Activated naive CD4-positive, alpha-beta T cell treated with Interleukin-2 at 50 U/mL for 16 hours (primary cell): ENCODE data around the gene SCN5A.

ENCODE experiments used
- DNase-seq: peaks from one replicate; pipeline ENCODE4 v3.0.0-alpha.2; 2020

The SCN5A gene

GRCh38 chr3:38598791-38599190 is 50.7 kb downstream of the SCN5A start:
- DNase-seq = no peak

GRCh38 chr3:38597502-38598060 is 51.9 kb downstream of the SCN5A start:
- no peak for DNase-seq

- DNase-seq = no peak
Measured at GRCh38 chr3:38595393-38595792, 54.1 kb downstream of the SCN5A start.

GRCh38 chr3:38590521-38590920 is 59.0 kb downstream of the SCN5A start:
- DNase-seq = no peak

DNA sequence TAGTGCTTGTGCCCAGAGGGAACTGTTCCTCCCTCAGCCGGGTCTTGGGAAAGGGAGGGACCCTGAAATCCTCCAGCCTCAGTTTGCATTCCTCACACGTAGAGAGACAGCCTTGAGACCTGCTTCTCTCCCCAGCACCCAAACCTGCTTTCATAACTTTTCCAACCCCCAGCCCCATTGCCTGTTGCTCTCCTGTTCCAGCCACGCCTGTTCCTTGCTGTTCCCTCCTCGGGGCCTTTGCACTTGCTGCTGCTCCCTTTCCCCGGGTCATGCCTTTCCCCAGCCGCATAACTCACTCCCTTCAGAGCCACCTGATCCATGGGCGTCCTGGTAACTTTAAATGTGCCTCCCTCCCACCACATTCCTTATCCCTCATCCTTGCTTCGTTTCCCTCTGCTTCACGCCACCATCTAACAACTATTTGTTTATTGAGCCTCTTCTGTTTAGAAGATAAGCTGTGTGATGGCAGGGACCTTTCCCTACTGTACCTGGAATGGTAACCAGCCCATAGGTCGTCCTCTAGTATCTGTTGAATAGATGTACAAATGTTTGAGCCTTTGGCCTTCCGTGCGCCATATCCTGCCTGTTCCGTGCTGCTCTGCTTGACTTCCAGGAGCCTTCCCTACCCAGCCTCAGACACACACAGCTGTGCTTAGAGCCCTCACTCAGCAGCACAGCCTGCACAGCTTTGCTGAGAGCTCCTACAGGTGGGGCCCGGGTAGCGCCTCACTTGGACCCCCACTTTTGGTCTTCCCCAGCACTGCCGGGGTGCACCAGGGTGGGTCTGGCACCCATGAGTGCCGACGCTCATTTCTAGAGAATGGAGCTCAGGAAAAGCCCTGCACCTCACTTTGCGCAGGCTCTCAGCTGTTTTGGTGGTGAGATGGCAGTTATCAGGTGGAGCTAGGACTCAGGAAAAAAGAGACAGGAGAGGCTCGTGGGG is 60.2 kb downstream of the SCN5A start:
- DNase-seq = no peak

- DNase-seq = no peak
Measured at GRCh38 chr3:38588371-38588971, 61.0 kb downstream of the SCN5A start.

- no peak for DNase-seq
Measured at GRCh38 chr3:38587548-38588131, 61.8 kb downstream of the SCN5A start.

DNA sequence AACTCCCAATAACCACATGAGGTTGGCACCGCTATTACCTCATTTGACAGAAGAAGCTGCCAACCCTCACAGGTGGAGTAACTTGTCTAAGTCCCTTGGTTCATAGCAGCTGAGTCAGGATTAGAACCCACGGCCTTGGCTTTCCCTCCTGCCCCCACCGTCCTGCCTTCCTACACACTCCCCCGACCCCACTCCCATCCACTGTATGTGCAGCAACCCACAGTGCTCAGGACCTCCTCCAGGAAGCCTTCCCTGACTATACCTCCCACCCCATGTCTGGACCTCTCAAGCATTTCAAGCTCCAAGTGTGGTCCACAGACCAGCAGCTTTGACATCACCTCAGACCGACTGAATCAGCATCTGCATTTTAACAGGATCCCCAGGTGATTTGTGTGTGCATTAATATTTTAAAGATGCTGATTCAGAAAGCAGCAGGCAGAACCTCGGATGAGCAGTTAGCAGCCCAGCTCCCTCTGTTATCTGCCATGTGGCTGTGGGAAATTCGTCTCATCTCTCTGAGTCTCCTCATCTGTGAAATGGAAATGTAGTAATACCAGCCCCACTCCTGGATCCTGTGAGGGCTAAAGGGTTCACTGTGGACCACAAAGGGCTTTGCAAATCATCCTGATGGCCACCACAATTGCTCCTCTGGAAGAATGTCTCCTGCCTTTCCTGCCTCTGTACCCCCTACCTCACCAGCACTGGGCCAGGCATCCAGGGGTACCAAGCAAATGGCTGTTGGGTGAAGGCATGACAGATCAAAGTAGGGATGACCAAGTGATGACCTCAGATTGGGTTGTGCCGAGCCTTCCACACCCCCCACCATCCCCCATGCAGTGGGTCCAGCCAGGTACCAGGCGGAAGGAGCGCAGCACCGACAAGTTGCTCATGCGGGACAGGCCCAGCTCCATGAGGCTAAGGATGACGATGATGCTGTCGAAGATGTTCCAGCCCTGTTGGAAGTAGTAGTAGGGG is 62.7 kb downstream of the SCN5A start:
- no peak for DNase-seq

GRCh38 chr3:38585791-38586420 is 63.6 kb downstream of the SCN5A start:
- DNase-seq = no peak

DNA sequence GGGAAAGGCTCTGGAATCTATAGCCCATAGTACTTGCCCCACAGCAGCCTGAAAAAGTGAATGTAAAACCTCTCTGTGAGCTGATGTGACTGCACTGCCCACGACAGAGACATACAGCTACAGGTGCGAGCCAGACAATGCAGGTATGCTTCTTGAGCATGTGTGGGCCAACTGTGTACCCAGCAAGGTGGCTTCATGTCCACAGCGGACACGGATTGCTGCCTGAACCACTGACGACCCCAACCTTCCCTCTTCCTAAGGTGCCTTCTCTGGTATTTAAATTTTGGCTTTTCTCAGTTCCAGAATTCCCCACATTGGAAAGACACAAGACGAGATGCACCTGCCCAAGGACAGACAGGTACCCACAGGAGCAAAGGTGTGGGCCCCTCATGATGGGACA is 65.8 kb downstream of the SCN5A start:
- DNase-seq = no peak

DNA sequence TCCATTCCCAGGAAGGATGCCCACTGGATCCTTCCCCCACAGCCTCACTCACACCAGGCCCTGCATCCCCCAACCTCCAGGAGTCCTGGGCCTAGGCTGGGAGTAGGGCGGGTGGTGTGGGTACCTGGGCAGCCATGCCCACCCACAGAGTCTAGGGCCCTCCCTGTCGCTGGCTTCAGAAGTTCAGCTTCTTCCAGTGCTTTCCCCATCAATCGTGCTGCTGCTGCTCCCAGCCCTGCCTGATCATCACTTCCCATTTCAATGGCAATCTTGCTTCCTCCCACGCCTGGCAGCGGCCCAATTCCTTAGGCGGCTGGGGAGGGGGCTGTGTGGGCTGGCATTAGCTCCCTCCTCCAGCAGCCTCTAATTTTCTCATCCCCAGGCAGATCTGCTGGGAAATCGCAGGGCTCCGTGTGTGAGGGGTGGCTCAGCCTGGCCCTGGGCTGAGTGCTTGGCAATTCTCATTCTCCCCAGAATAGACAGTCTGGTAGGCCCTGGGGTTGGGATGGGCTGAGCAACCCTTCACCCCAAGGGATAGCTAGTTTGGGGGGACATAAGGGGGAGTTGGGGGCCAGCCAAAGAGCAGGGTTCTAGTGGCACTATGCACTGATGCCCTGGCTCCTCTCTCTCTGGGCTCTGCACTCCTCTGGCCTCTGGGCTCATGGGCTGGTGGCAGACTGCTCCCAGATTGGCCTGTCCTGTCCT is 66.4 kb downstream of the SCN5A start:
- no peak for DNase-seq

DNA sequence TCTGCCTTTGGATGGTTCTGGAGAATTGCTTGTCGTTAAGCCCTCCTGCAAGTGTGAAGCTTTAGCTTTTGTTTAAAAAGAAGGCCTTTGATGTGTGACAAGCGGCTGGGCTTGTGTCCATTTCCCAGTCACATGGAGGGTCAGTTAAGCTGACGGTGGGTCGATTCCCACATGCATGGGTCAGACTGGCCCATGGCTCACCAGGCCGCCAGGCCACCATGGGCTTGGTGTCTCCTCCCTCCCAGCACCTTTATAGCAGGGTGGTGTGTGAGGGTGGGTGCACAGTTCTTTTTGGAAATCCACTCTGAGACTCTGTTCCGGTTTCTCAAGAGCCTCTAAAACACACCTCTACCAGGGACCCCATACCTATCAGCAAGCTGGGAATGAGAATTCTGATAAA is 67.2 kb downstream of the SCN5A start:
- DNase-seq = no peak

DNA sequence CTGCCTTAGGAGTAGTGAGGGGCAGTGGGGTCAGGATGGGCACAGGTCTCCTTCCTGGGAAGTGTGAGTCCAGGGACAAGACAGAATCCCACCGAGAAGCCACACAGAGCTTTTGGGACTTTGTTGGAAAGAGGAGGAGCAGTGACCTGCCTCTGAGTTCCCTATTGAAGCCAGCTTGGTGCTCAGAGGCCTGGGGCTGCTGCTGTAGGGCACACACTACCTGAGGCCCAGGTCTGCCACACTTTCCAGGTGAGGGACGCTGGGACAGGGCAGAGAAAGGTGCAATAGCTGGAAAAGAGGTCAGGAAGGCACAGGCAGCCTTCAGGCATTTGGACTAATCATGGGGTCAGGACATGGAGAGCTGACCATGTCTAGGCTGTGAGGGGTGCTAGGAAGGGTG is 67.7 kb downstream of the SCN5A start:
- DNase-seq = no peak

GRCh38 chr3:38580450-38581382 is 68.8 kb downstream of the SCN5A start:
- no peak for DNase-seq

DNA sequence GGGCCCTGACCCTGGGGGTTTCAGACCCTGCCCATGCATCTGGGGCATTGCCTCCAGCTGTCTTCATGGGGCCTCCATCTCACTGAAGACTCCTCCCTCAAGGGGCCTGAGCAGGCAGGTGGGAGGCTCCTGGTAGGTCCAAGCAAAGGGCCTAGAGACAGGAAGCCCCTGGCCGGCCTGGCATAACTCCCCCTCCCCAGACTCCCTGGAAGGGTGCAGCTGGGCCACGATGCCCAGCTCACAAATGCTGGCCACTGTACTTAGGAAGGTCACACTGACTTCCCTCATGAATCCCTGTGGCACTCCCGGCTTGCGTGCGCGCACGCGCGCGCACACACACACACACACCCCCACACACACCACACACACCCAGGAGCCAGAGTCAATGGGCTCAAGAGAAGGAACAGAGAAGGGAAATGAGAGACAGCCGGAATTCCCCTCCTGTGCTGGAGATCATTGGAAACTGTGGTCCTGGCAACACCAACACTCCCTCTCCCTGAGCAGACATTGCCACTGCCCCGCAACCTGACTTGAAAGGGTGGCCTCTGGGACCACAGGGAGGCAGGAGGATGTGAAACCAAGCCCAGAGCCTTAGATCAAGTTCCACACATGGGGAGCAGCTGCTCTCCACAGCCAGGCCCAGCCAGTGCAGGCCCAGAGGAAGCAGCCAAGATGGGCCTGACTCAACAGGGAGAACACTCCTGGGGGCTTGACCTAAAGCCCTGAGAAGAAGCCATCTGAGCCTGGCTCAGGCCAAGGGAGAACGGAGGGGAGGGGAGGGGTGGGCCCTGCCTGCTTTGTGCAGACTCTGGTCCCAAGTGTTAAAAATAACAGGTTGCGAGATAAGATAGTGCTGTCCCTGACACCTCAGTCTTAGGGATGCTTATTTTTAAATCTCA is 69.7 kb downstream of the SCN5A start:
- DNase-seq = no peak

- no peak for DNase-seq
Measured at GRCh38 chr3:38579141-38579540, 70.3 kb downstream of the SCN5A start.

GRCh38 chr3:38578551-38578950 is 70.9 kb downstream of the SCN5A start:
- no peak for DNase-seq

- DNase-seq = no peak
Measured at GRCh38 chr3:38578081-38578475, 71.4 kb downstream of the SCN5A start.
